OCI-LY7 (cell line): ENCODE measurements around the gene STON2.

Source experiments
- EZH2phosphoT487 ChIP-seq: fragments of 200-600 bp; sonication (generic); IDR thresholded peaks from 2 replicates; pipeline ENCODE4 v1.6.1; 2018; ENCODE audit warnings: low read depth, borderline replicate concordance, mild to moderate bottlenecking, mixed run types, antibody characterized with exemption, low read length, moderate library complexity, mixed read lengths
- TF ChIP-seq, protein P1 (sequence below): fragments of 200-600 bp; sonication (generic); conservative IDR thresholded peaks from 2 replicates; pipeline ENCODE4 v1.5.1; 2014; ENCODE audit warnings: mild to moderate bottlenecking, antibody characterized with exemption, low read length, moderate library complexity, mixed read lengths

DNA sequence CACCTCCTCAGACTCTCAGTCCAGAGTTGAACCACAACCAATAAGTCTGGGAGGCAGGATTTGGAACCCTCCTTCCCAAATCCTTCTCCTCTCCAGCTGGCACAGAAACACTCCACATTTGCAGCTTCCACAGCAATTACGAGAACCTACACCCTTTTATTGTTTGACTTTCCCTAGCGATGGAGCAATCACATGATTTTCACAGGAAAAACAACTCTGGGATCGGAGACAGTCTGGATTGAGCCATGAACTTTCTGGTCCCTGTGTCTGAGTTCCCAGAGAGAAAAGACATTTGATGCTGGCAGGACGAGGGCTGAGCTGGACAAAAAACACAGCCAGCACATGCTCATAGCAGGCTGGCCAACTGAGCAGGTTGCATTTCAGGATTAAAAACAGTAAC lies 49.0 kb upstream of the STON2 start:
- TF ChIP-seq, protein P1, sequence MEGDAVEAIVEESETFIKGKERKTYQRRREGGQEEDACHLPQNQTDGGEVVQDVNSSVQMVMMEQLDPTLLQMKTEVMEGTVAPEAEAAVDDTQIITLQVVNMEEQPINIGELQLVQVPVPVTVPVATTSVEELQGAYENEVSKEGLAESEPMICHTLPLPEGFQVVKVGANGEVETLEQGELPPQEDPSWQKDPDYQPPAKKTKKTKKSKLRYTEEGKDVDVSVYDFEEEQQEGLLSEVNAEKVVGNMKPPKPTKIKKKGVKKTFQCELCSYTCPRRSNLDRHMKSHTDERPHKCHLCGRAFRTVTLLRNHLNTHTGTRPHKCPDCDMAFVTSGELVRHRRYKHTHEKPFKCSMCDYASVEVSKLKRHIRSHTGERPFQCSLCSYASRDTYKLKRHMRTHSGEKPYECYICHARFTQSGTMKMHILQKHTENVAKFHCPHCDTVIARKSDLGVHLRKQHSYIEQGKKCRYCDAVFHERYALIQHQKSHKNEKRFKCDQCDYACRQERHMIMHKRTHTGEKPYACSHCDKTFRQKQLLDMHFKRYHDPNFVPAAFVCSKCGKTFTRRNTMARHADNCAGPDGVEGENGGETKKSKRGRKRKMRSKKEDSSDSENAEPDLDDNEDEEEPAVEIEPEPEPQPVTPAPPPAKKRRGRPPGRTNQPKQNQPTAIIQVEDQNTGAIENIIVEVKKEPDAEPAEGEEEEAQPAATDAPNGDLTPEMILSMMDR = no peak
- no peak for TF ChIP-seq EZH2phosphoT487
